Trophoblast cell (in vitro differentiated cells and primary cell): ENCODE measurements around the gene DNAH5.

ENCODE experiments used
- DNase-seq, 2 donors: peaks; one replicate each; pipeline ENCODE4 v3.0.0-alpha.2; 2016
- H2AFZ ChIP-seq: 2 replicates; pipeline ENCODE4 v1.6.1; 2013; ENCODE audit warnings: low read length, moderate library complexity, mild to moderate bottlenecking; ENCODE audit not compliant: insufficient read depth, poor library complexity
- H2AK5ac ChIP-seq: 2 replicates; pipeline ENCODE4 v1.6.1; 2013; ENCODE audit warnings: mild to moderate bottlenecking, low read length
- H2BK120ac ChIP-seq: 2 replicates; pipeline ENCODE4 v1.6.1; 2013; ENCODE audit warnings: low read length, mild to moderate bottlenecking, moderate library complexity; ENCODE audit not compliant: insufficient read depth, poor library complexity
- H2BK12ac ChIP-seq: 2 replicates; pipeline ENCODE4 v1.6.1; 2013; ENCODE audit warnings: mild to moderate bottlenecking, low read length, moderate library complexity
- H2BK5ac ChIP-seq: 2 replicates; pipeline ENCODE4 v1.6.1; 2013; ENCODE audit warnings: low read length, low read depth, moderate library complexity, mild to moderate bottlenecking; ENCODE audit not compliant: poor library complexity
- H3K14ac ChIP-seq: 2 replicates; pipeline ENCODE4 v1.6.1; 2013; ENCODE audit warnings: mild to moderate bottlenecking, low read length
- H3K18ac ChIP-seq: 2 replicates; pipeline ENCODE4 v1.6.1; 2013; ENCODE audit warnings: mild to moderate bottlenecking, low read length
- H3K23ac ChIP-seq: 2 replicates; pipeline ENCODE4 v1.6.1; 2013; ENCODE audit warnings: low read length
- H3K27ac ChIP-seq: 2 replicates; pipeline ENCODE4 v1.5.1; 2013; ENCODE audit warnings: low read depth, mild to moderate bottlenecking, inconsistent platforms, low read length, moderate library complexity
- H3K27me3 ChIP-seq: 2 replicates; pipeline ENCODE4 v1.6.1; 2013; ENCODE audit warnings: inconsistent platforms, mild to moderate bottlenecking, low read length, moderate library complexity; ENCODE audit not compliant: insufficient read depth
- H3K36me3 ChIP-seq, 2 experiments: 1 replicate in 1 of 2; 2 replicates in 1 of 2; pipeline ENCODE4 v1.6.1; 2013; ENCODE audit warnings: low read length in 2 of 2, mild to moderate bottlenecking in 2 of 2, moderate library complexity in 1 of 2; ENCODE audit not compliant: insufficient read depth in 2 of 2, control insufficient read depth in 1 of 2
- H3K4ac ChIP-seq: 2 replicates; pipeline ENCODE4 v1.6.1; 2013; ENCODE audit warnings: low read depth, mild to moderate bottlenecking, low read length, moderate library complexity
- H3K4me1 ChIP-seq, 2 experiments: 1 replicate in 1 of 2; 2 replicates in 1 of 2; pipeline ENCODE4 v1.6.1; 2013; ENCODE audit warnings: low read length in 2 of 2, mild to moderate bottlenecking in 2 of 2, moderate library complexity in 1 of 2; ENCODE audit not compliant: insufficient read depth in 2 of 2, control insufficient read depth in 1 of 2
- H3K4me2 ChIP-seq: 2 replicates; pipeline ENCODE4 v1.6.1; 2013; ENCODE audit warnings: inconsistent platforms, mild to moderate bottlenecking, low read length, moderate library complexity
- H3K4me3 ChIP-seq: 2 replicates; pipeline ENCODE4 v1.5.1; 2013; ENCODE audit warnings: mild to moderate bottlenecking, low read depth, low read length, inconsistent platforms
- H3K79me1 ChIP-seq: one replicate; pipeline ENCODE4 v1.6.1; 2013; ENCODE audit warnings: low read length
- H3K79me2 ChIP-seq: 2 replicates; pipeline ENCODE4 v1.6.1; 2013; ENCODE audit warnings: low read length, mild to moderate bottlenecking; ENCODE audit not compliant: control insufficient read depth, insufficient read depth, poor library complexity
- H3K9ac ChIP-seq: 2 replicates; pipeline ENCODE4 v1.6.1; 2013; ENCODE audit warnings: mild to moderate bottlenecking, low read length
- H3K9me3 ChIP-seq: 2 replicates; pipeline ENCODE4 v1.6.1; 2013; ENCODE audit warnings: low read depth, mild to moderate bottlenecking, control low read depth, inconsistent platforms, low read length; ENCODE audit not compliant: insufficient read depth
- H4K12ac ChIP-seq: 2 replicates; pipeline ENCODE4 v1.6.1; 2013; ENCODE audit warnings: low read depth, mild to moderate bottlenecking, low read length, moderate library complexity
- H4K8ac ChIP-seq: 2 replicates; pipeline ENCODE4 v1.6.1; 2013; ENCODE audit warnings: low read depth, mild to moderate bottlenecking, low read length, moderate library complexity
- H4K91ac ChIP-seq: one replicate; pipeline ENCODE4 v1.6.1; 2013; ENCODE audit warnings: low read depth, mild to moderate bottlenecking, low read length, moderate library complexity
- WGBS: extraction: QIAGEN DNeasy Blood & Tissue Kit; methylation state at CpG from one replicate; pipeline ENCODE4 v1.1.7; 2013; ENCODE audit warnings: missing lambda C conversion rate; ENCODE audit not compliant: insufficient read length, insufficient coverage; ENCODE audit errors: extremely low coverage; 5-methylcytosine and 5-hydroxymethylcytosine counted together

Gene DNAH5

GRCh38 chr5:13913962-13914361, 30.5 kb downstream of the DNAH5 start:
- Histone ChIP-seq H2BK5ac (no peak overlapping the region), H2BK120ac (no peak overlapping the region), H3K36me3 (no peaks in the 10 kb centered on the region), H3K18ac (no peak overlapping the region), H3K4me2 (no peak overlapping the region), H2AFZ (no peak overlapping the region), H2AK5ac (no peak overlapping the region), H3K14ac (no peak overlapping the region), H3K4me1 (peaks cover 0 to 3% of the 10 kb centered on the region in 2 experiments), H3K23ac (no peak overlapping the region), H3K79me1 (no peaks in the 10 kb centered on the region), H3K4ac (no peak overlapping the region), H4K8ac (no peak overlapping the region), H3K9ac (no peak overlapping the region), H4K91ac (no peak overlapping the region), H3K79me2 (no peaks in the 10 kb centered on the region), H3K27ac (no peak overlapping the region), H3K27me3 (no peaks in the 10 kb centered on the region), H3K9me3 (no peaks in the 10 kb centered on the region), H4K12ac (no peak overlapping the region), H2BK12ac (no peak overlapping the region), H3K4me3 (no peak overlapping the region)
- DNase-seq = peak; percentile 6 to 55
- WGBS = no CpG with 5 or more reads among the region's 3 CpGs

- no peaks in the 10 kb centered on the region for H3K79me1 ChIP-seq
- no peak overlapping the region for H3K4me3 ChIP-seq
- no peak overlapping the region for H2BK12ac ChIP-seq
- no peak overlapping the region for H3K27ac ChIP-seq
- H2AFZ ChIP-seq = no peak overlapping the region
- H4K91ac ChIP-seq = no peak overlapping the region
- no peak overlapping the region for H3K9ac ChIP-seq
- no peaks in the 10 kb centered on the region for H3K79me2 ChIP-seq
- H2BK120ac ChIP-seq = no peak overlapping the region
- H3K23ac ChIP-seq = no peak overlapping the region
- H3K36me3 ChIP-seq = no peaks in the 10 kb centered on the region
- H3K4ac ChIP-seq = no peak overlapping the region
- no peaks in the 10 kb centered on the region for H3K9me3 ChIP-seq
- H4K12ac ChIP-seq = no peak overlapping the region
- no peak overlapping the region for H3K18ac ChIP-seq
- no peak overlapping the region for H4K8ac ChIP-seq
- WGBS = no CpG with 5 or more reads among the region's 13 CpGs
- H2AK5ac ChIP-seq = no peak overlapping the region
- DNase-seq = peak in 1 of 2 donors; percentile 50
- H3K27me3 ChIP-seq = no peaks in the 10 kb centered on the region
- no peak overlapping the region for H3K14ac ChIP-seq
- peaks cover 0 to 3% of the 10 kb centered on the region in 2 experiments for H3K4me1 ChIP-seq
- no peak overlapping the region for H2BK5ac ChIP-seq
- H3K4me2 ChIP-seq = no peak overlapping the region
Measured at GRCh38 chr5:13910637-13911288, 33.7 kb downstream of the DNAH5 start.

GRCh38 chr5:13910201-13910600, 34.3 kb downstream of the DNAH5 start:
- H3K36me3 ChIP-seq = no peaks in the 10 kb centered on the region
- no peak overlapping the region for H2AFZ ChIP-seq
- no peak overlapping the region for H3K14ac ChIP-seq
- H3K27ac ChIP-seq = no peak overlapping the region
- no peak overlapping the region for H3K4me3 ChIP-seq
- H3K27me3 ChIP-seq = no peaks in the 10 kb centered on the region
- H3K18ac ChIP-seq = no peak overlapping the region
- H4K8ac ChIP-seq = no peak overlapping the region
- H3K79me2 ChIP-seq = no peaks in the 10 kb centered on the region
- H4K91ac ChIP-seq = no peak overlapping the region
- no CpG with 5 or more reads among the region's 2 CpGs for WGBS
- no peaks in the 10 kb centered on the region for H3K9me3 ChIP-seq
- H2BK120ac ChIP-seq = no peak overlapping the region
- H3K4me1 ChIP-seq = peaks cover 0 to 3% of the 10 kb centered on the region in 2 experiments
- H2AK5ac ChIP-seq = no peak overlapping the region
- no peak overlapping the region for H3K4me2 ChIP-seq
- H3K79me1 ChIP-seq = no peaks in the 10 kb centered on the region
- H2BK12ac ChIP-seq = no peak overlapping the region
- no peak overlapping the region for H3K23ac ChIP-seq
- H3K9ac ChIP-seq = no peak overlapping the region
- H3K4ac ChIP-seq = no peak overlapping the region
- no peak for DNase-seq
- no peak overlapping the region for H4K12ac ChIP-seq
- H2BK5ac ChIP-seq = no peak overlapping the region

GRCh38 chr5:13909271-13909670, 35.2 kb downstream of the DNAH5 start:
- no peaks in the 10 kb centered on the region for H3K9me3 ChIP-seq
- WGBS = no CpG with 5 or more reads among the region's 1 CpG
- H4K91ac ChIP-seq = no peak overlapping the region
- no peaks in the 10 kb centered on the region for H3K36me3 ChIP-seq
- H2AK5ac ChIP-seq = no peak overlapping the region
- H3K4me1 ChIP-seq = peaks cover 0 to 3% of the 10 kb centered on the region in 2 experiments
- no peak overlapping the region for H2BK5ac ChIP-seq
- H3K18ac ChIP-seq = no peak overlapping the region
- H3K14ac ChIP-seq = no peak overlapping the region
- H3K27me3 ChIP-seq = no peaks in the 10 kb centered on the region
- no peak overlapping the region for H3K4me3 ChIP-seq
- no peak overlapping the region for H4K12ac ChIP-seq
- H3K23ac ChIP-seq = no peak overlapping the region
- H3K27ac ChIP-seq = no peak overlapping the region
- no peak overlapping the region for H2BK12ac ChIP-seq
- no peak for DNase-seq
- no peak overlapping the region for H2AFZ ChIP-seq
- H2BK120ac ChIP-seq = no peak overlapping the region
- H3K79me1 ChIP-seq = no peaks in the 10 kb centered on the region
- no peak overlapping the region for H3K4ac ChIP-seq
- no peak overlapping the region for H3K9ac ChIP-seq
- H3K79me2 ChIP-seq = no peaks in the 10 kb centered on the region
- no peak overlapping the region for H3K4me2 ChIP-seq
- H4K8ac ChIP-seq = no peak overlapping the region
